SIG-M5 treated with dmso at 0.1 percent for 504 hours (cell line): Measurements from ENCODE around the gene MRPS18A.

Experiments used
- DNase-seq: peaks from one replicate; lab custom pipeline; 2025; ENCODE audit not compliant: unreplicated experiment; lab: John Stamatoyannopoulos, UW

The MRPS18A gene

DNA sequence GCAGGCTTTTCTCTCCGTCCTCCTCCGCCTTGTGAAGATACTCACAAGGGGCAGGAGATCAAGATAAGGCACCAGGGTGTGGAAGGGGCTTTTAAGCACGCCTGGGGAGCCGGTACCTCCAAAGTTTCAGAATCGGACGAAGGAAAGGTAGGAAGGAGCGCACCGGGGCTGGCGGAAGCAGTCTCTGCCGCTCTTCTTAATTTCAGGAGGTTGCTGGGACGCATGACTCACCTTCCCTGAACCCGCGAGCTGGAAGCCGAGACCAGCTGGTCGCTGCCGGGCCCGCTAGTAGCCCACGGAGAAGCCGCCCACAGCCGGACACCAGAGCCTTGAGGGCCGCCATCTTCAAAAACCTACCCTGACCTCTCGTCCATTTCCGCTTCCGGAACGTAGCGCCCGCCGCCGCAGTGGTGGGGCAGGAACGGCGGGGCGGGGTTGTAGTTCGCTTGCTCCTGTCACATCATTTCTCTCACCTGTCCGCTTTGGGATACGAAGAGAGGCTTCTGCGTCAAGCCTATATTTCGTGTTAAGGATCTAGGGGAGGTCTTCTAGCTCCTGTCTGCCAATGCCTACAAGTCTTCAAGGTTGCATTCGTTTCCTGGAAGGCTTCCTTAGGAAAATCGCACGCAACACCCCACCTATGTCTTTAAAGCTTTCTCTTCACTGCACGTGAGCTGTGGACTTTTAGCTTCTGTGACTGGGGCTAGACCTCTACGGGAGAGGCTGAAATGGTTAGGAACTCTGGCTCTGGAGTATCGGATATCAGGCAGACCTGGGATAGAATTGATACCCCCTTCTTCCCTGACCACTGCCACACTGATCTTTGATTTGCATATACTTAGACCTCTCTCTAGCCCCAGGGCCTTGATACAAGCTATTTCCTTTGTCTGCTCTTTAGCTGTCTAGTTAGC lies at the start of gene MRPS18A:
Gene MRPS18A (minus strand): TSS at position 355 of the 911 bp plus-strand sequence. CDS start 12 bp downstream, at position 343.
- DNase-seq, result peak; percentile 62

- DNase-seq, result no peak
Observed at GRCh38 chr6:43736844-43737243, 49.3 kb upstream of the MRPS18A start.

GRCh38 chr6:43736211-43736786 lies 48.7 kb upstream of the MRPS18A start:
- DNase-seq, result no peak

DNA sequence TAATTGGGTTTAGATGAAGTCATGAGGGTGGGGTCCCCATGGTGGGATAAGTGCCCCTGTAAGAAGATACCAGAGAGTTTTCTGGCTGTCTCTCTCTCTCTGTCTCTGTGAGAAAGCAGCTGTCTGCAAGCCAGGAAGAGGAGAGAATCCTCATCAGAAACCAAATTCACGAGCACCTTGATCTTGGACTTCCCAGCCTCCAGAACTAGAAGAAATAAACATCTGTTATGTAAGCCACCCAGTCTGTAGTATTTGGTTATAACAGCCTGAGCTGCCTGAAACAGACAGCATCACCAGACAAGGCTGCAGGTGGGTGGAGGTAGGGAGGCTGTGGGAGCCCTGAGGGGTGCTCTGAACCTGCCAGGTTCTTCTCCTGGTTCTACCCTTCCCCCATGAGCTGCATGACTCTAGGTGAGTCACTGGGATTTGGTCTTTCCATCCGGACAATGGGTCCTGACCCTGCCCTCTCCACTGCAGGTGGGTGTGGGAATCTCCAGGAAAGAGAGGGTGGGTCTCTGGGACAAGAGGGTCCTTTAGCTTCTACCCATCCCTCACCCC lies 48.1 kb upstream of the MRPS18A start:
- no peak for DNase-seq

- DNase-seq, result no peak
Observed at GRCh38 chr6:43734294-43734665, 46.7 kb upstream of the MRPS18A start.

DNA sequence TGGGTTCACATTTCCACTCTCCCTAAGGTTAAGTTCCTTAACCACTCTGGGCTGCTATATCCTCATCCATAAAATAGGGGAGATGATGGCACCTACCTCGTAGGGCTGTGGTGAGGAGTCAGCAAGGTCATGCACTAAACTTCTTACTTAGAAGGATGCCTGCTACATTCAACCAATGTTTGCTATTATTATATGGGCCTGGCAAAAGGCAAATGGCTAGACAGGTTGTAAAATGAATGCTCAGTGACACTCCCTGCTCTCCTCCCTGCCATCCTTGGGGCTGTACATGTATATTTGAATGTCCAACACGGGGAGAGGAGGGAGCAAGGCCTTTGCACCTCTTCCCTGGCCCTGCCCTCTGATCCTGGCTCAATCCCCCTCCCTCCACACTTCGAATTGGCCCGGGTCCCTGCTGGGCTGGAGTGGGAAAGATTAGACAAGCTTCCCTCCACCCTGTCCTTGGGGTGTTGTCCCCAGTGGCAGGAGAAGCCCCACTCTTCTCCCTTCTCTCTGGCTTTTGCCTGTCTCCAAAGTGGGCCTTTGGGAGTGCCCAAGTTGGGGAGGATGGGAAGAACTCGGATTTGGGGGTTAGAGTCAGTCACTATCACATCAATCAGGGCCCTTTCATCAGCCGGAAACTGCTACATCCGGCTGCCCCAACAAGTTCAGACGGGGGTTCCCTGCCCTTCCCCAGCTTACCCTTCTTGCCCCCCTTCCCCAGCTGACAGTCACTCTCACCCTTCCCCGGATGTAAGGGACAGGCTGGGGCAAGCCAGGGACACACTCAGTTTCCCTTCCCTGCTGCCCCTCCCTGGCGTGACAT lies 46.1 kb upstream of the MRPS18A start:
- DNase-seq, result no peak

GRCh38 chr6:43730634-43731033 lies 43.0 kb upstream of the MRPS18A start:
- no peak for DNase-seq

GRCh38 chr6:43729537-43729936 lies 41.9 kb upstream of the MRPS18A start:
- no peak for DNase-seq

- DNase-seq, result no peak
Observed at GRCh38 chr6:43728586-43728985, 41.0 kb upstream of the MRPS18A start.

DNA sequence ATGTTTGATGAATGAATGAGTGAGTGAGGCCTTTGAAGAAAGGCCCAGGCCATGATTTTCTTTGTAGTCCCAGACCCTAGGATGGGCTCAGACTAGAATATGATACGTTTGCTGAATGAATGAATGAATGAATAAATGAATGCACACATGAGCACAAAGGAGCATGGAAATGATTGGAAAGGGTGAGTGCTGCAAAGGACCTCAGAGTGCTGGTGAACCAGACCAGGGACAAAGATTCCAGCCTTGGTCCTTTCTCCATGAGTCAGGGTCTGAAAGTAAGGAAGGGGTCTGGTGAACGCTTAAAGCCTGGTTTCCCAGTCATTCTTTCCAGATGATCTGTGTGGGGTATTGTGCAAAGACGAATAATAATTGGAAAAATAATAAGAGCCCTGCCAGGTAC lies 40.0 kb upstream of the MRPS18A start:
- DNase-seq, result no peak

GRCh38 chr6:43725643-43726580 lies 38.3 kb upstream of the MRPS18A start:
- DNase-seq, result no peak

DNA sequence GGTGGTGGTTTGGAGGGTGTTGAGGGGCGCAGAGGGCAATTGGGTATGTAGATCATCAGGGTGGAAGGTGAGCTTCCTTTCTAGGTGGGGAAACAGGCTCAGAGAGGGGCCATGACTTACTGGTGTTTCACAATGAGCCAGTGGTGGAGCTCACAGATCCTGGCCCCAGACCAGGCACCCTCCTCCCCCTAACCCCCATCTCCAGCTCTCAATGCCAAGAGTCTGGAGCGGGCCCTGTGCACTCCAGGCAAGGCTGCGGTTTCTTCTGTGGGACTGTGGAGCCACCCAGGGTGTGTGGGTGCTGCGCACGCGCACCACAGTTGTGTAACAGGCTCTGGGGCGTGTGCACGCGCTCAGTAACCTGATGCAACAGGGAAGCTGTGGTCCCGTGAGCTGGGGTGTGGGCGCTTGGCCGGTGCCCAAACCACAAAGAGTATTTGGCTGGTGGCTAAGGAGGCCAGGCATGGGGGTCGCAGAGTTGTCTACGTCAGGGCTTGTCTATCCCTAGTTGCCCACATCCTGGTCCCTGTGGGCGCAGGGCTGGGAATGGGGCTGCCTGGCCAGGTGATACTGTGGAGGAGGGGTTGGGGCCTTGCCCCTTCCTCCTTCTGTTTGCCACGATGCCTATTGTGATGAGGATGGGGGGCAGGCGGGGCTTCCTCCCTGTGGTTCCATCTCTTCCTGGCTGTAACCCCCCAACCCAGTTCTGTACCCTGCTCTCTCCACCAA lies 37.5 kb upstream of the MRPS18A start:
- peak; percentile 95 for DNase-seq

GRCh38 chr6:43724354-43724753 lies 36.8 kb upstream of the MRPS18A start:
- no peak for DNase-seq

- DNase-seq, result peak; percentile 69
Observed at GRCh38 chr6:43723737-43724295, 36.2 kb upstream of the MRPS18A start.

- DNase-seq, result no peak
Observed at GRCh38 chr6:43722920-43723545, 35.4 kb upstream of the MRPS18A start.

DNA sequence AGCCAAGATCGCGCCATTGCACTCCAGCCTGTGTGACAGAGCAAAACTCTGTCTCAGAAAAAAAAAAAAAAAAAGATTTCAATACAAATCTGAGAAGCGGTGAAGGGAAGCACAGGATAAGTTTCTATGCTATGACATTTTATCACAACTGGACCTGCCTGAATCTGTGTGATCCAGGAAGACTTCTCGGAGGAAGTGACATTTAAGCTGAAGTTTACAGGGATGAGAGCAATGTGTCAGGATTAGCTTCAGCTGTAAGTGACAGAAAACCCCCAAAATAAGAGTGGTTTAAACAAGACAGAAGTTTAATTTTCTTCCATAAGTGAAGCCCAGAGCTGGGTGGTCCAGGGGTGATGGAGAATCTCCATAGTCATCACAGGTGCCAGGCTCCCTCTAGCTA lies 33.4 kb upstream of the MRPS18A start:
- DNase-seq, result no peak

GRCh38 chr6:43719511-43719910 lies 31.9 kb upstream of the MRPS18A start:
- no peak for DNase-seq

DNA sequence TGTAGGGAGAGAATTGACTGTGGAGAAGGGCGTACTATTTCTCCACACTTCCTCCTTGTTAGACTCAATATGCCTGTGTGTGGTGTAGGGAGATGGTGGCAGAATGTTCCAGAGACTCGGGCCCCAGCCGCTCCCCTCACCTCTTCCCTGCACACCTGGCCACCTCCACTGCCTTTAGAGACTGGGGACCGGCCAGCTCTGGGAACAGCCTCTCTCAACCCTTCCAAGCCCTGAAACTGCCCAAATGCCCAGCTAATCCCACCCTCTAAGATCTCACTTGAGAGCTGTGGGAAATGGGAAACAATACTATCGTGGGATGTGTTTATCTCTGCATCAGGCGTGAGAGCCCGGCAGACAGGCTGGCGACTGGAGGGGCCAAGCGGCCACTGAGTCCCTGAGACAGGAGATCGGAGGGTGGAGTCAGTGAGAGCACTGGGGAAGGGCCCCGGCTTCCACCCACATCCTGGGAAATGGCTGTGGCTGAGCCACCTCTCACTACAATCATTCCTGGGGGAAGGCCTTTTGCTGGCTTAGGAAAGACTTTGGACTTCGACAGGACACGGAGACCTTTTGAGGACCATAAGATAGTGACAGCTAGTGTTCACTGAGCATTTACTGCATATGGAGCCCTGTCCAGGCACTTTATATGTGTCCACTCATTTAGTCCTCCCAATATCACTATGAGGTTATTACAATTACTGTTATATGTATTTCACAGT lies 31.0 kb upstream of the MRPS18A start:
- DNase-seq, result no peak
